Limb (tissue), 2 donors: ENCODE measurements around the gene WSB2.
"Not testable (repeated sequence)": the region's sequence is repeated elsewhere in the genome, so short reads cannot be mapped to it uniquely, and the experiment has no call there.

Experiments
- DNase-seq, 2 donors: peaks; one replicate each; pipeline ENCODE4 v3.0.0-alpha.2; 2016; ENCODE audit errors: extremely low spot score in 2 of 2

WSB2 gene

DNA sequence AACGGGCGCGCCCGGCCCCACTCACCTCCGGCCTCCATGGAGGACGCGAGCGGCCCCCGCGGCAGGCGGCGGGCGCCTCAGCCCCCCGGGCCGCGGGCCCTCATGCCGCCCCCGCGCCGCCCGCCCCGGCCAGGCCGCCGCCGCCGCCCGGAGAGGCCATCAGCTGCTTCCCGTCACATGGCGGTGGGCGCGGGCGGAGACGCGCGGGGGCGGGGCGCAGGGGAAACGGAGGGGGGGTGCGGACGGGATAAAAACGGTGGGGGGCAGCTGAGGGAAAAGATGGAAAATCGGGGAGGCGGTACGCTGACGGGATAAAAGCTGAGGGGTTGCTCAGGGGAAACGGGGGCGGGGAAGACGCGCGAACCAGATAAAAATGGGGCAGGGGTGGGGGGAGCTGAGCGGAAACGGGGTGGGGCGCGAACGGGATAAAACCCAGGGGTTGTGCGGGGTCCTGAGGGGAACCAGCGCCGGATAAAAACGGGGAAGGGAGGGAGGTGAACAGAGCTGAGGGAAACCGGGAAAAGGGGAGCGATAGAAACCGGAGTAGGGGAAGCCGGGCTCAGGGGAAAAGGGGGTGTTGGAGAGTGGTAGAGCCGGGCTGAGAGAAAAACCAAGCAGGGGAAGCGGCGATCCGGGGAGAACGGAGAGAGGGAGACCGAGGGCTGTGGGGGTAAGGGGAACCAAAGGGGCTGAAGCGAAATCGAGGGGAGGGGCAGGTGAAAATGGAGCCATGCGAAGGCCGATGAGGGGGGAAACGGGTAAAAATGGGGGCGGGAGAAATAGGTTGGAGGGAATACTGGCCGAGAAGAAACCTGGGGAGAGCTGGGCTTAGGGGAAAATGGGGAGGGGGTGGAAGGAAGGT lies at the start of gene WSB2:
Gene WSB2, minus strand, starts transcription at position 169 of the 862 bp plus-strand sequence. Its CDS starts 131 bp downstream, at position 38.
- DNase-seq: peak; percentile 63 to 90

DNA sequence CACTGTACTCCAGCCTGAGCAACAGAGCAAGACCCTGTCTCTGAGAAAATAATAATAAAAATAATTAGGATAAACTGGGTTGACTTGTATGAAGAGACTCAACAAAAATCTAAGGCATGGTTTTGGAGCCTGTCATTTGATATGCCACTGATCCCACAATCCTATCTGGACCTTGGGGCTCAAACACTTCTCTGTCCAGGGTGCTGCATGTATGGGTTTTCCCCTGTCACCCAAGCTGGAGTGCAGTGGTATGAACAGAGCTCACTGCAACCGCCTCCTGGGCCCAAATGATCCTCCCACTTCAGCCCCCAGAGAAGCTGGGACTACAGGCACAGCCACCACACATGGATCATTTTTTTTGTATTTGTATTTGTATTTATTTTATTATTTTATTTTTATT lies 48.1 kb upstream of the WSB2 start:
- DNase-seq: no peak

DNA sequence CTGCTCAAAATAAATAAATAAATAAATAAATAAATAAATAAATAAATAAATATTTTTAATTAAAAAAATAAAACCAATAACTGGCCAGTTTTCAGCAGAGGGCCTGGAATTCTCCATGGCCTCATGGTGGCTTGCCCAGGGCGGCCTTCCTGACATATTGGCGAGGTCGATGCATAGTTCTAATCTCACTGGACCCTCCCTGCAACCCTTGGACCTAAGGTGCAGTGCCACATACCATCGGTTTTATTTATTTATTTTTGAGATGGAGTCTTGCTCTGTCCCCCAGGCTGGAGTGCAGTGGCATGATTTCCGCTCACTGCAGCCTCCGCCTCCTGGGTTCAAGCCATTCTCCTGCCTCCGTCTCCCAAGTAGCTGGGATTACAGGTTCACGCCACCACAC lies 46.7 kb upstream of the WSB2 start:
- DNase-seq: no peak

DNA sequence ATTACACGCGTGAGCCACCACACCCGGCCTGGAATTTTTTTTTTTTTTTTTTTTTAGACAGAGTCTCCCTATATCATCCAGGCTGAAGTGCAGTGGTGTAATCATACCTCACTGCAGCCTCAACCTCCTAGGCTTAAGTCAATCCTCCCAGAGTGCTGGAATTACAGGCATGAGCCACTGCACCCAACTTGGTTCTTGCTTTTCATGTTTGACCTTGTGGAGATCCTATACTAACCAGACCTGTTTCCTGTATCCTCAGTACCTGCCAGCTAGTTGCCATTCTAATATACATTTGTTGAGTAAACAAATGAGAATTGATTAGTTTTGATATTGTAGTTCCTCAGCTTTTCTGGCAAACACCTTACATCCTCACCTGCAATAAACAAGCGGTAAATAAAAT lies 46.0 kb upstream of the WSB2 start:
- DNase-seq: no peak

GRCh38 chr12:118103601-118104382 lies 42.8 kb upstream of the WSB2 start, which contains the start of gene VSIG10:
VSIG10 (minus strand) TSS chr12:118104011; CDS start chr12:118103671, 340 bp downstream.
- peak; percentile 15 to 67 for DNase-seq

DNA sequence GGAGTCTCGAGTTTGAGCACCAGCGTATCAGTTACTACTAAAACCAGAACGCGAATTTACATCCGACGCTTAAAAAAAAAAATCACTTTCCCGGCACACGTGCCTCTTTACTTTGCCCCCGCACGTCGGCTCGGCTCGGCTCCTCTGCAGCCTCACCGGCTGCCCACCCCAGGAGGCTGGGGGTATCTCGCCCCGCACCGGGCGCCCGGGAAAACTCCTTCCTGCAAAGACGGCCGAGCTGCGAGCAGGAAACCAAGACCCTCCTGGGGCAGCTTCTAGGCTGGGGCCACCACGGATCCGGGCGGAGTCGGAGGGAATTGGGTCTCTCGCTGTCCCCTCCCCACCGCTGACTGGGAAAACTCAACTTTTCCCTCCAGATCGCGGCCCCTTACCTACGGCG lies 42.2 kb upstream of the WSB2 start:
- peak in 1 of 2 donors; percentile 11 for DNase-seq

DNA sequence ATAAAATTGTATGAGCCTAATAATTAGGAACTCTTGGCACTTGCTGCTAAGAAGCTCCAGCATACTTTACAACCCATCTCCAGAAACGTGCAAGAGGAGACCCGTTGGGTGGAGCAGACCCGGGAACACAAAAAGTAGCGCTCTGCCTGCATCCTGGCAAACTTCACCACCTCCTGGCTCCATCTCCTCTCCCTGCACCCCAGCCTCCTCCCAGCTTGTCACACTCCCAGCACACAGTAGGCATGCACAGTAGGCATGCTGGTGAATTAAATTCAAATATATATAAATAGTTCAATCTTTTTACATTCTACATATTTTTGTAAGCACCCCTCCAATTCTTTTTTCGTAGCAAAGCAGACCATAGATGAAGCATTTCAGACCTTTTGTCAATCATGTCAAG lies 41.6 kb upstream of the WSB2 start:
- no peak for DNase-seq

- no peak for DNase-seq
These were observed 41.1 kb upstream of the WSB2 start for GRCh38 chr12:118102070-118102469.

GRCh38 chr12:118101051-118101450 lies 40.1 kb upstream of the WSB2 start:
- DNase-seq: no peak

DNA sequence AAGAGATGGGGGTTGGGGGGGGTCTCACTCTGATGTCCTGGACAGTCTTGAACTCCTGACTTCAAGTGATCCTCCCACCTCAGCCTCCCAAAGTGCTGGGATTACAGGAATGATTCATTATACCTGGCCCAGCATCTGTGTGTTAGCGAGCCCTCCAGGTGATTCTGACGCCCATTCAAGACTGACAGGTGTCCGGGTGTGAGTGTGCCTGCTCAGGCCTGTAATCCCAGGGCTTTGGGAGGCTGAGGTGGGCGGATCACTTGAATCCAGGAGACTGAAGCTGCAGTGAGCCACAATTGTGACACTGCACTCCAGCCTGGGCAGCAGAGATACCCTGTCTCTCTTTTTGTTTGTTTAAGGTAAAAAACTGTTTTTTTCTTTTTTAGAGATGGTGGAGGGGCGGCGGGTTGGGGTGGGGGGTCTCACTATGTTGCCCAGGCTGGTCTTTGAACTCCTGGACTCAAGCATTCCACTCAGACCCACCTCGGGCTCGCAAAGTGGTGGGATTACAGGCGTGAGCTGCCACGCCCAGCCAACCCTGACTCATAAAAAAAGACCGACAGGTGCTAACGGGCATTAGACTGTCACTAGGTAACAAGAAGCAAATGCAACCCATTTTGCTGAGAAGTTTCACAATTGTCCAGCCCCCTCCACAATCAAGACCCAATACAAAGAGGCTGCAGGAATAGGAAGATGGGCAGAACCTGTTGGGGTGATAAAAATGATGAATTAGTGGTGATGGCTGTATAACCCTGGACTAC lies 38.1 kb upstream of the WSB2 start:
- DNase-seq: no peak

GRCh38 chr12:118098401-118098800 lies 37.4 kb upstream of the WSB2 start:
- DNase-seq: no peak

DNA sequence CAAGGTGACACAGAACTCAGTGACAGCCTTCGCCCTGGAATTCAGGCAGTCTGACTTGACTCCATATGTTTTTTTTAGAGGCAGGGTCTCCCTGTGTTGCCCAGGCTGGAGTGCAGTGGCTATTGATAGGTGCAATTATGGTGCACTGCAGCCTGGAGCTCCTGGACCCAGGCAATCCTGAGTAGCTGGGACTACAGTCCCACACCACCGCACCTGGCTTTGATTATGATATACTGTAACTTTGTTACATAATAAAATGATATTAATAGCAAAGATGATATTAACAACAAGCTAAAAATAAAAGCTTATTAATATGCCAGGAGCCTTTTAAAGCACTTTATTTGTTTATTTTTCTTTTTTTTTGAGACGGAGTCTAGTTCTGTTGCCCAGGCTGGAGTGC lies 33.1 kb upstream of the WSB2 start:
- DNase-seq: no peak

DNA sequence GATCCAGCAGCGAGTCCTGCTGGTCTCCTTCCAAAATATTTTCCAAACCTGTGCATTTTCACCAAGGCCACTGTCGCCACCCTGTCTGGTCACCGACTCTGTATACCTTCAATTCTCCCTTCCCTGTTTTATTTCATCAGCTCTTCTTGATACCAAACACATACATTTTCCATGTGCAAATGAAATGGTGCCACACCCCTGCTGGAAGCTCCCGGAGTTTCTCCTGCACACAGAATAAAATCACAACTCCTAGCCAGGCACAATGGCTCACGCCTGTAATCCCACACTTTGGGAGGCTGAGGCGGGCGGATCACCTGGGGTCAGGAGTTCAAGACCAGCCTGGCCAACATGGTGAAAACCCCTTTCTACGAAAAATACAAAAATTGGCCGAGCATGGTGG lies 28.8 kb upstream of the WSB2 start:
- no peak for DNase-seq

DNA sequence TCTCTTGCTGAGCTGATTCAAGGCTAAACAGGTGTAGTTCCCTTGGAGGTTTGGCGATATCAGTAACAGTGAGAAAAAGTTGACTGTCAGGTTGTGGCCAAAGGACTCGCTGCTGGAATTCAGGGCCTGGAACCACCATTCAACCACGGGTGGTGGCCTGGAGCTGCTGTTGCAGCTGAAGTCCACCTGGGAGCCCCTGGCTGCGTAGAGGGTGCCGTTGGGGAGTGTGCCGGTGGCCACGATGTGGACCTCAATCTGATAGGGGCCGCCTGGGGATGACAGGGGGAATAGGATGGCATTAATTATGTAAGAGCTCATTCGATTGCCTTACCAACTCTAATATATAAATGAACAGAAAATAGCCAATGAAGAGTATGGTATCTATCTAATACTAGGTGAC lies 21.2 kb upstream of the WSB2 start:
- no peak for DNase-seq

DNA sequence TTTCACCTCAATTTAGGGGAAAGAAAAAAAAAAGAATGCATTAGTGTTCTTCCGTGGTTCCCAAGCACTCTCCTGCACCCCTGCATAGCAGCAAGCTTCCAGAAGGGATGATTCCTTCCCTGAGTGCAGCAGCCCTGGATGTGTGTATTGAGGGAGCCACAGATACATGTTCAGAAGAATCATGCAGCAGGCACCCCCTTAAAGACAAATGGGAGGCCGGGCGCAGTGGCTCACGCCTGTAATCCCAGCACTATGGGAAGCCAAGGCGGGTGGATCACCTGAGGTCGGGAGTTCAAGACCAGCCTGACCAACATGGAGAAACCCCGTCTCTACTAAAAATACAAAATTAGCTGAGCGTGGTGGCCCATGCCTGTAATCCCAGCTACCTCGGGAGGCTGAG lies 20.5 kb upstream of the WSB2 start:
- not testable (repeated sequence) for DNase-seq

DNA sequence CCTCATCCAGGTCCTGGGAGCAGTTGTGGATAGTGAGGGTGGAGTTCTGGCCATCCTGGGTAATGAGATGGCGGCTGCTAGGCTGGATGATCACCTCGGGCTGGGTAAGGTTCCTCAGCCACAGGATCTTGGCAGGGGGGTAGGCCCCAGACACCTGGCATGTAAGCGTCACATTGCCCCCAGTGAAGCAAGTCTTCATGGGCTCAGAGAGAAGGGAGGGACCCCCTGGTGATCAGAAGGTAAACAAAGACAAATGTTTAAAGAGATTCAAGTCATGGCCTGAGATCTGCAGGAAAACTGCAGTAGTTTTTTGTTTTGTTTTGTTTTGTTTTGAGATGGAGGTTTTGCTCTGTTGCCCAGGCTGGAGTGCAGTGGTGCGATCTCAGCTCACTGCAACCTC lies 12.8 kb upstream of the WSB2 start:
- no peak for DNase-seq

GRCh38 chr12:118070650-118071049 lies 9.7 kb upstream of the WSB2 start:
- no peak for DNase-seq

DNA sequence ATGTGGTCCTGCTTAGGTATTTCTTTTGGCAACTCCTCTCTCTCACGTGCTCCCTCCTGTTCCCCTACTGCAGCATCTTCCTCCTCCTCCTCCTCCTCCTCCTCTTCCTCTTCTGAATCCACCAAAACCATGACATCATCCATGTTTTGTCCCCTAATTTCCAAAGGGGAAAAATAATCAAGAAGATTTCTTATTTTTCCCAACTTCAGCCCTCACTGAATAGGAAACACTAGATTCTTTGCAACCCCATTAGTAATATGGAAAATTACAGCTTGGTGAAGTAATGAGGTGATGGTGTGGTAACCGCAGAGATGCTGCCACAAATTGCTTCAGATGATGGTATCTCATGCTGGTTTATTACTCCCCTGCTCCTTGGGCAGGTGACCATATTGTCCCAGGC lies 7.5 kb upstream of the WSB2 start:
- DNase-seq: no peak

- DNase-seq: no peak
These were observed 4.4 kb upstream of the WSB2 start for GRCh38 chr12:118065380-118065779.

DNA sequence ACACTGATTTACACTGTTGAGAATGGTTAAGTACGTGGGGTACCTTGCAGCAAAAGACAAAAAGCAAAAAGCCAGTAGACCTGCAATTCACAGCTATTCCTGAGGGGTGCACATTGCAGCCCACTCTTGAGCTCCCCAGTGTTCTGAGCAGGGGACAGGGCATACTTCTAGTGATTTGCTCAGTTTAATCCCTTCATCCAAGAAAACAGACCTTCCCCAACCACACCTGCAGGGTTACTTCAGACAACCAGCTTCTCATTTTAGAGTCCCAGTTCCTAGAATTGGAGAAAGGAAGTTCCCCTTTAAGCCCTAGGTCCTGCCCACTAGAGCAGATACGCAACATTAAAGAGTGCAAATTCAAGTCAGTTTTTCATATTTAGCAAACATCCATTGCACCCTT lies 3.6 kb upstream of the WSB2 start:
- DNase-seq: no peak

GRCh38 chr12:118063576-118064391 lies 2.8 kb upstream of the WSB2 start:
- DNase-seq: no peak
